Esophagus muscularis mucosa (tissue), 4 donors: ENCODE measurements around the gene FAAP20.

Experiments
- EP300 ChIP-seq: sonication (generic); formaldehyde crosslinking; IDR thresholded peaks from one replicate; pipeline ENCODE4 v1.6.1; 2017; ENCODE audit warnings: antibody characterized with exemption
- POLR2A ChIP-seq: fragments of 450-650 bp; IDR thresholded peaks from one replicate; pipeline ENCODE4 v1.6.1; 2017; ENCODE audit warnings: antibody characterized with exemption, moderate library complexity, mild to moderate bottlenecking, low read depth
- POLR2AphosphoS5 ChIP-seq, 2 donors: sonication (generic); formaldehyde crosslinking; IDR thresholded peaks; one replicate each; pipeline ENCODE4 v1.6.1; 2017; ENCODE audit warnings: antibody characterized with exemption in 2 of 2
- TF ChIP-seq, protein P1 (sequence below), 3 experiments: fragments of 200-600 bp in 2 of 3; fragments of 450-650 bp in 1 of 3; sonication (generic) in 2 of 3; IDR thresholded peaks; one replicate each; pipeline ENCODE4 v1.5.1; 2017 to 2019; ENCODE audit warnings: antibody characterized with exemption in 3 of 3, mild to moderate bottlenecking in 2 of 3, moderate library complexity in 1 of 3

GRCh38 chr1:2163205-2163604 is 31.4 kb downstream of the FAAP20 start:
- TF ChIP-seq POLR2AphosphoS5 (IDR thresholded peaks at IDR 0.05) (no peak), POLR2A (no peak), EP300 (no peak)
- TF ChIP-seq, protein P1, sequence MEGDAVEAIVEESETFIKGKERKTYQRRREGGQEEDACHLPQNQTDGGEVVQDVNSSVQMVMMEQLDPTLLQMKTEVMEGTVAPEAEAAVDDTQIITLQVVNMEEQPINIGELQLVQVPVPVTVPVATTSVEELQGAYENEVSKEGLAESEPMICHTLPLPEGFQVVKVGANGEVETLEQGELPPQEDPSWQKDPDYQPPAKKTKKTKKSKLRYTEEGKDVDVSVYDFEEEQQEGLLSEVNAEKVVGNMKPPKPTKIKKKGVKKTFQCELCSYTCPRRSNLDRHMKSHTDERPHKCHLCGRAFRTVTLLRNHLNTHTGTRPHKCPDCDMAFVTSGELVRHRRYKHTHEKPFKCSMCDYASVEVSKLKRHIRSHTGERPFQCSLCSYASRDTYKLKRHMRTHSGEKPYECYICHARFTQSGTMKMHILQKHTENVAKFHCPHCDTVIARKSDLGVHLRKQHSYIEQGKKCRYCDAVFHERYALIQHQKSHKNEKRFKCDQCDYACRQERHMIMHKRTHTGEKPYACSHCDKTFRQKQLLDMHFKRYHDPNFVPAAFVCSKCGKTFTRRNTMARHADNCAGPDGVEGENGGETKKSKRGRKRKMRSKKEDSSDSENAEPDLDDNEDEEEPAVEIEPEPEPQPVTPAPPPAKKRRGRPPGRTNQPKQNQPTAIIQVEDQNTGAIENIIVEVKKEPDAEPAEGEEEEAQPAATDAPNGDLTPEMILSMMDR (IDR thresholded peaks at IDR 0.05): no peak
